MM.1S (cell line): Measurements from ENCODE around the gene ARHGEF2.

Source experiments
- EZH2 ChIP-seq: fragments of 300-600 bp; sonication (generic); optimal IDR thresholded peaks from 2 replicates; pipeline ENCODE3; 2017; ENCODE audit warnings: low read depth, mild to moderate bottlenecking, antibody characterized with exemption, low read length, mixed read lengths
- TF ChIP-seq, protein P1 (sequence below): fragments of 300-600 bp; sonication (generic); IDR thresholded peaks from 2 replicates; pipeline ENCODE4 v1.5.1; 2016; ENCODE audit warnings: antibody characterized with exemption, low read length, mixed read lengths

- TF ChIP-seq, protein P1, sequence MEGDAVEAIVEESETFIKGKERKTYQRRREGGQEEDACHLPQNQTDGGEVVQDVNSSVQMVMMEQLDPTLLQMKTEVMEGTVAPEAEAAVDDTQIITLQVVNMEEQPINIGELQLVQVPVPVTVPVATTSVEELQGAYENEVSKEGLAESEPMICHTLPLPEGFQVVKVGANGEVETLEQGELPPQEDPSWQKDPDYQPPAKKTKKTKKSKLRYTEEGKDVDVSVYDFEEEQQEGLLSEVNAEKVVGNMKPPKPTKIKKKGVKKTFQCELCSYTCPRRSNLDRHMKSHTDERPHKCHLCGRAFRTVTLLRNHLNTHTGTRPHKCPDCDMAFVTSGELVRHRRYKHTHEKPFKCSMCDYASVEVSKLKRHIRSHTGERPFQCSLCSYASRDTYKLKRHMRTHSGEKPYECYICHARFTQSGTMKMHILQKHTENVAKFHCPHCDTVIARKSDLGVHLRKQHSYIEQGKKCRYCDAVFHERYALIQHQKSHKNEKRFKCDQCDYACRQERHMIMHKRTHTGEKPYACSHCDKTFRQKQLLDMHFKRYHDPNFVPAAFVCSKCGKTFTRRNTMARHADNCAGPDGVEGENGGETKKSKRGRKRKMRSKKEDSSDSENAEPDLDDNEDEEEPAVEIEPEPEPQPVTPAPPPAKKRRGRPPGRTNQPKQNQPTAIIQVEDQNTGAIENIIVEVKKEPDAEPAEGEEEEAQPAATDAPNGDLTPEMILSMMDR = no peak
- TF ChIP-seq EZH2 = no peak
Measured at GRCh38 chr1:155900161-155900560, 78.2 kb downstream of the ARHGEF2 start.
